A673 (cell line): ENCODE data around the gene ENKD1.
A peak's percentile ranks its signal among the peaks of the same experiment; 100 is the strongest.

Experiments used
- EZH2 ChIP-seq: fragments of 200-600 bp; sonication (generic); IDR thresholded peaks from 2 replicates; pipeline ENCODE4 v1.6.1; 2017; ENCODE audit warnings: borderline replicate concordance, low read depth, mild to moderate bottlenecking, mixed read lengths, antibody characterized with exemption, low read length; ENCODE audit not compliant: poor library complexity, severe bottlenecking
- TF ChIP-seq, protein P1 (sequence below): fragments of 300-800, 200-600 bp; sonication (generic); conservative IDR thresholded peaks from 2 replicates; pipeline ENCODE4 v1.5.1; 2017; ENCODE audit warnings: low read depth, mild to moderate bottlenecking, antibody characterized with exemption, low read length, moderate library complexity, mixed read lengths

DNA sequence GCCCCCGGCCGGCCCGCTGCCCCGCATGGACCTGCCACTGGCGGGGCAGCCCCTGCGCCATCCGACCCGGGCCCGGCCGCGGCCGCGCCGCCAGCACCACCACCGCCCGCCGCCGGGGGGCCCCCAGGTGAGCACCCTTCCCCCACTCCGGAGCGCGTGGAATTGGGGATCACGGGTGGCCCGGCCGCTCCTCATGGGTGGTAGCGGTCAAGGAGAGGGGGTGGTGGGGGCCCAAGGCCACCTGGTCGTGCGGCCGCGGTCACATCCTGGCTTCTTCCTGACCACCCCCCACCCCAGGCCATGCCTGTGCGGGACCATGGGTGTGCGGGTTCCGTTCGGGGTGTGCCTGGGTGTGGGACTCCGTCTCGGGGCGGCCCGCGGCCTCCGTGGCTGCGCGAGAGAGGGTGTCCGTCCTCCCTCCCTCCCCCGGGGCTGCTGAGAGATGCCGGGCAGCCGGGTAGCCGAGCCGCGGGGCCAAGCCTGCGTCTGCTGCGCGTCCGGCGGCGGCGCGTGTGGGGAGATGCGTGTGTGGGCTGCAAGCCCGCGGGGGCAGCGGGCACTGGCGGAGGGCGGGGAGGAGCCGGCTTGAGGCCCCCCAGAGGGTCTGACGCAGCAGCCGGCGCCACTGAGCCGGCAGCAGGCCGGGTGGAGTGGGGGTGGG is 13.3 kb downstream of the ENKD1 start:
- TF ChIP-seq, protein P1, sequence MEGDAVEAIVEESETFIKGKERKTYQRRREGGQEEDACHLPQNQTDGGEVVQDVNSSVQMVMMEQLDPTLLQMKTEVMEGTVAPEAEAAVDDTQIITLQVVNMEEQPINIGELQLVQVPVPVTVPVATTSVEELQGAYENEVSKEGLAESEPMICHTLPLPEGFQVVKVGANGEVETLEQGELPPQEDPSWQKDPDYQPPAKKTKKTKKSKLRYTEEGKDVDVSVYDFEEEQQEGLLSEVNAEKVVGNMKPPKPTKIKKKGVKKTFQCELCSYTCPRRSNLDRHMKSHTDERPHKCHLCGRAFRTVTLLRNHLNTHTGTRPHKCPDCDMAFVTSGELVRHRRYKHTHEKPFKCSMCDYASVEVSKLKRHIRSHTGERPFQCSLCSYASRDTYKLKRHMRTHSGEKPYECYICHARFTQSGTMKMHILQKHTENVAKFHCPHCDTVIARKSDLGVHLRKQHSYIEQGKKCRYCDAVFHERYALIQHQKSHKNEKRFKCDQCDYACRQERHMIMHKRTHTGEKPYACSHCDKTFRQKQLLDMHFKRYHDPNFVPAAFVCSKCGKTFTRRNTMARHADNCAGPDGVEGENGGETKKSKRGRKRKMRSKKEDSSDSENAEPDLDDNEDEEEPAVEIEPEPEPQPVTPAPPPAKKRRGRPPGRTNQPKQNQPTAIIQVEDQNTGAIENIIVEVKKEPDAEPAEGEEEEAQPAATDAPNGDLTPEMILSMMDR: 0 out of 2 replicates have a peak, but pooled peaks have one; percentile 21
- no peak for TF ChIP-seq EZH2
